H1 (cell line): ENCODE data around the gene FBXO38.

Experiments used
- POLR2A ChIP-seq, 2 experiments: IDR thresholded peaks; 1 replicate in 1 of 2; 2 replicates in 1 of 2; pipeline ENCODE4 v1.6.1; 2011; ENCODE audit warnings: low read depth in 2 of 2, low read length in 2 of 2, mild to moderate bottlenecking in 2 of 2; ENCODE audit errors: control extremely low read depth in 1 of 2
- TF ChIP-seq, protein P1 (sequence below), 3 experiments: IDR thresholded peaks; 1 replicate in 2 of 3; 2 replicates in 1 of 3; pipeline versions ENCODE4 v1.5.1 to v1.6.1; 2011; ENCODE audit warnings: low read length in 3 of 3, mild to moderate bottlenecking in 3 of 3, inconsistent platforms in 2 of 3, low read depth in 1 of 3, moderate library complexity in 1 of 3; ENCODE audit not compliant: insufficient read depth in 1 of 3; ENCODE audit errors: control extremely low read depth in 1 of 3
- TF ChIP-seq, protein P2 (sequence below): IDR thresholded peaks from 2 replicates; pipeline ENCODE4 v1.6.1; 2011; ENCODE audit warnings: low read depth, mild to moderate bottlenecking, low read length; ENCODE audit not compliant: insufficient read depth

DNA sequence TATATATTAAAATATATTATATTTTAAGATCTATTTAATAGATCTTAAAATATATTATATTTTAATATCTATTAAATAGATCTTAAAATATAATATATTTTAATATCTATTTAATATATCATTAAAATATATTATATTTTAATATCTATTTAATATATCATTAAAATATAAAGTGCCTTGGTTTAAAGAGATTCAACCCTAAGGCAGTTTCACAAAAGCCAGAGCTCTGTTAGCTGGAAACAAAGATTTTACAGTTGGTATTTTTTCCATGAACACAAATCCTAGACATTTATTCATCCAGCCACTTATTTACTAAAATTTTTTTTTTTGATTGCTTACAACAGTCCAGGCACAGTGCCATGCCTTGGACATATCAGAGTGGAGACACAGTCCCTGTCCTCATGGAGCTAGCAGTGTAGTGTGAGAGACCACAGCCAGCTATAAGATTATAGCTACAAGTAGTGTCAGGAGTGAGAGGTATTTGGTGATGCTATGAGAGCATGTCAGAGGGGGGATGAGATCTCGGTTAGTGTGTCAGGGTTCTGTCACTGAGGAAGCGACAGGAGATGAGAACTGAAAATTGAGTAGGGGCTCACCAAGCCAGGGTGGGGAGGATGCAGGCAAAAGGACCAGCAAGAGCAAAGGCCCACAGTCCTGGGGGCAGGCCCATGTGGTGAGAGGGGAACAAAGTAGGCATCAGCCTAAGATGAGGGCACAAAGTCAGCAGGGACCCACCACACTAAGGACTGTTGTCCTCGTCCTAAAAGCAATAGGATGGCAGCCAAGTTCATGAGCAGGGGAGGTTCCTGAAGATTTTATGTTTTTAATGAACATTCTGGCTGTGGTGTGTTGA is 74.5 kb downstream of the FBXO38 start:
- TF ChIP-seq, protein P1, sequence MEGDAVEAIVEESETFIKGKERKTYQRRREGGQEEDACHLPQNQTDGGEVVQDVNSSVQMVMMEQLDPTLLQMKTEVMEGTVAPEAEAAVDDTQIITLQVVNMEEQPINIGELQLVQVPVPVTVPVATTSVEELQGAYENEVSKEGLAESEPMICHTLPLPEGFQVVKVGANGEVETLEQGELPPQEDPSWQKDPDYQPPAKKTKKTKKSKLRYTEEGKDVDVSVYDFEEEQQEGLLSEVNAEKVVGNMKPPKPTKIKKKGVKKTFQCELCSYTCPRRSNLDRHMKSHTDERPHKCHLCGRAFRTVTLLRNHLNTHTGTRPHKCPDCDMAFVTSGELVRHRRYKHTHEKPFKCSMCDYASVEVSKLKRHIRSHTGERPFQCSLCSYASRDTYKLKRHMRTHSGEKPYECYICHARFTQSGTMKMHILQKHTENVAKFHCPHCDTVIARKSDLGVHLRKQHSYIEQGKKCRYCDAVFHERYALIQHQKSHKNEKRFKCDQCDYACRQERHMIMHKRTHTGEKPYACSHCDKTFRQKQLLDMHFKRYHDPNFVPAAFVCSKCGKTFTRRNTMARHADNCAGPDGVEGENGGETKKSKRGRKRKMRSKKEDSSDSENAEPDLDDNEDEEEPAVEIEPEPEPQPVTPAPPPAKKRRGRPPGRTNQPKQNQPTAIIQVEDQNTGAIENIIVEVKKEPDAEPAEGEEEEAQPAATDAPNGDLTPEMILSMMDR (IDR thresholded peaks at IDR 0.05; ENCODE audit: control extremely low read depth in 1 of 3, insufficient read depth in 1 of 3, low read depth in 1 of 3, low read length in 3 of 3), result no peak
- TF ChIP-seq, protein P2, sequence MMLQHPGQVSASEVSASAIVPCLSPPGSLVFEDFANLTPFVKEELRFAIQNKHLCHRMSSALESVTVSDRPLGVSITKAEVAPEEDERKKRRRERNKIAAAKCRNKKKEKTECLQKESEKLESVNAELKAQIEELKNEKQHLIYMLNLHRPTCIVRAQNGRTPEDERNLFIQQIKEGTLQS, result no peak
- no peak for TF ChIP-seq POLR2A (IDR thresholded peaks at IDR 0.05; ENCODE audit: control extremely low read depth in 1 of 2, low read depth in 2 of 2, low read length in 2 of 2)
